Caco-2 (cell line): ENCODE results near the gene TGFB2. TPM values are rescaled to one million over a fixed set of nuclear protein-coding genes. Genes with fewer than 3 reads are reported as not detected.

Experiments used
- BruUV-seq: library from RNA; stranded (reverse); fragments of 400-500 nt; replicated peaks from 2 replicates; lab custom pipeline; 2021; lab: Mats Ljungman, UMichigan
- CTCF ChIA-PET: fragments of 300-600 bp; sonication (Branson Sonifier 250); formaldehyde crosslinking; loops from one replicate; lab custom pipeline; 2022; ENCODE audit warnings: antibody characterized with exemption; lab: Charles Lee
- POLR2A ChIA-PET: fragments of 300-600 bp; sonication (Branson Sonifier 250); formaldehyde crosslinking; loops from one replicate; lab custom pipeline; 2022; ENCODE audit warnings: antibody characterized with exemption; lab: Charles Lee
- DNase-seq, 2 experiments: peaks; one replicate each; pipeline versions ENCODE4 v3.0.0 to v3.0.0-alpha.2; 2020 to 2022
- H3K27me3 ChIP-seq: replicated peaks from 2 replicates; pipeline ENCODE4 v1.6.0; 2011; ENCODE audit warnings: low read length; ENCODE audit not compliant: control insufficient read depth, insufficient read depth
- H3K36me3 ChIP-seq: 2 replicates; pipeline ENCODE4 v1.5.1; 2011; ENCODE audit warnings: low read length; ENCODE audit not compliant: control insufficient read depth, insufficient read depth
- H3K4me1 ChIP-seq: fragments of 250-450 bp; sonication (Bioruptor Pico); 2 replicates; pipeline ENCODE4 v1.5.1; 2020; ENCODE audit warnings: mild to moderate bottlenecking
- H3K4me3 ChIP-seq: 2 replicates; pipeline ENCODE4 v1.5.1; 2011; ENCODE audit warnings: low read depth, mild to moderate bottlenecking, control low read depth, low read length
- H3K9me3 ChIP-seq: fragments of 250-450 bp; sonication (Bioruptor Pico); 2 replicates; pipeline ENCODE4 v1.5.1; 2020; ENCODE audit warnings: mild to moderate bottlenecking, moderate library complexity
- H3K27ac Mint-ChIP-seq: one replicate; pipeline ENCODE4 v1.8.0; 2022; ENCODE audit warnings: mixed read lengths; ENCODE audit not compliant: unreplicated experiment
- H3K27me3 Mint-ChIP-seq: one replicate; pipeline ENCODE4 v1.8.0; 2022; ENCODE audit warnings: mixed read lengths; ENCODE audit not compliant: insufficient read depth, unreplicated experiment
- H3K36me3 Mint-ChIP-seq: one replicate; pipeline ENCODE4 v1.8.0; 2022; ENCODE audit warnings: mild to moderate bottlenecking, mixed read lengths; ENCODE audit not compliant: insufficient read depth, unreplicated experiment
- H3K4me1 Mint-ChIP-seq: one replicate; pipeline ENCODE4 v1.8.0; 2022; ENCODE audit warnings: low read depth, mixed read lengths; ENCODE audit not compliant: unreplicated experiment
- H3K4me3 Mint-ChIP-seq: one replicate; pipeline ENCODE4 v1.8.0; 2022; ENCODE audit warnings: mild to moderate bottlenecking, moderate library complexity, mixed read lengths; ENCODE audit not compliant: unreplicated experiment
- H3K9me3 Mint-ChIP-seq: one replicate; pipeline ENCODE4 v1.8.0; 2022; ENCODE audit warnings: mixed read lengths; ENCODE audit not compliant: unreplicated experiment
- intact Hi-C: fragments of 100-400 bp; cut with micrococcal nuclease; formaldehyde crosslinking; loops from one replicate; pipeline ENCODE4 v1.10.0; 2022; ENCODE audit not compliant: unreplicated experiment
- total RNA-seq: library from RNA; stranded (reverse); gene quantifications from 2 replicates; pipeline ENCODE4 v1.2.3, GENCODE V29; 2022
- TF ChIP-seq, protein P1 (sequence below), 2 experiments: fragments of 200-600 bp in 1 of 2; IDR thresholded peaks; 1 replicate in 1 of 2; 2 replicates in 1 of 2; pipeline versions ENCODE4 v1.5.1 to v1.8.0; 2011 to 2022; ENCODE audit warnings: antibody characterized with exemption in 1 of 2, control low read depth in 1 of 2, inconsistent platforms in 1 of 2, low read depth in 1 of 2, low read length in 1 of 2, mild to moderate bottlenecking in 1 of 2, moderate library complexity in 1 of 2; ENCODE audit not compliant: insufficient read depth in 1 of 2, severe bottlenecking in 1 of 2, unreplicated experiment in 1 of 2

TGFB2 gene
- total RNA-seq, 1 experiment from 2014 or later = 14.2 TPM

GRCh38 chr1:218431476-218431875, 86.3 kb downstream of the TGFB2 start:
- Mint-ChIP-seq H3K27ac (no peak overlapping the region), H3K4me1 (peaks cover 8% of the 10 kb centered on the region), H3K9me3 (no peaks in the 10 kb centered on the region), H3K27me3 (no peaks in the 10 kb centered on the region), H3K36me3 (peaks cover 8% of the 10 kb centered on the region), H3K4me3 (no peak overlapping the region)
- H3K9me3 ChIP-seq = no peaks in the 10 kb centered on the region
- intact Hi-C loops = no loop called here
- H3K4me3 ChIP-seq = no peak overlapping the region
- no peaks in the 10 kb centered on the region for H3K36me3 ChIP-seq
- CTCF ChIA-PET = no interaction called here
- POLR2A ChIA-PET = interaction anchor here (0.5 kb wide), 1 partner anchor 1613 kb away, joined by 7 read pairs; no protein-coding TSS in a partner anchor
- H3K27me3 ChIP-seq = no peaks in the 10 kb centered on the region
- no peak for DNase-seq
- H3K4me1 ChIP-seq = peaks cover 11% of the 10 kb centered on the region; the same call in 1 of the 2 replicates
- no TSS peak for BruUV-seq
- TF ChIP-seq, protein P1, sequence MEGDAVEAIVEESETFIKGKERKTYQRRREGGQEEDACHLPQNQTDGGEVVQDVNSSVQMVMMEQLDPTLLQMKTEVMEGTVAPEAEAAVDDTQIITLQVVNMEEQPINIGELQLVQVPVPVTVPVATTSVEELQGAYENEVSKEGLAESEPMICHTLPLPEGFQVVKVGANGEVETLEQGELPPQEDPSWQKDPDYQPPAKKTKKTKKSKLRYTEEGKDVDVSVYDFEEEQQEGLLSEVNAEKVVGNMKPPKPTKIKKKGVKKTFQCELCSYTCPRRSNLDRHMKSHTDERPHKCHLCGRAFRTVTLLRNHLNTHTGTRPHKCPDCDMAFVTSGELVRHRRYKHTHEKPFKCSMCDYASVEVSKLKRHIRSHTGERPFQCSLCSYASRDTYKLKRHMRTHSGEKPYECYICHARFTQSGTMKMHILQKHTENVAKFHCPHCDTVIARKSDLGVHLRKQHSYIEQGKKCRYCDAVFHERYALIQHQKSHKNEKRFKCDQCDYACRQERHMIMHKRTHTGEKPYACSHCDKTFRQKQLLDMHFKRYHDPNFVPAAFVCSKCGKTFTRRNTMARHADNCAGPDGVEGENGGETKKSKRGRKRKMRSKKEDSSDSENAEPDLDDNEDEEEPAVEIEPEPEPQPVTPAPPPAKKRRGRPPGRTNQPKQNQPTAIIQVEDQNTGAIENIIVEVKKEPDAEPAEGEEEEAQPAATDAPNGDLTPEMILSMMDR (IDR thresholded peaks at IDR 0.05; ENCODE audit: insufficient read depth in 1 of 2, low read depth in 1 of 2, low read length in 1 of 2, severe bottlenecking in 1 of 2, unreplicated experiment in 1 of 2) = no peak

DNA sequence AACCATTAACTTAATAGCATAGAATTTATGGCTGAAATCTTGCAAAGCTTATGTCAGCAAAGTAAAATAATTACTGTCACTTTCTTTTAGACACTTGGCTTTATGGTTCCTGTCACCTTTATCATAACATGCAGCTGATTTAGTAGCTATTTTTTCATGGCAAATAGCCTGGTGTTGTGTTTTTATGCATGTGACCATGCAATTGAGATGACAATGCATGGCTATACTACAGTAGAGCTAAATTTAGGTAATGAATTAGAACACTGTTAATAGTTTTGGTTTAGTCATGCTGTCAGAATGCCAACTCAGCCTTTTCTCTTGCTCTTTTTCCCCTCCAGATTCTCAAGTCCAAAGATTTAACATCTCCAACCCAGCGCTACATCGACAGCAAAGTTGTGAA, 88.6 kb downstream of the TGFB2 start:
- H3K27ac Mint-ChIP-seq = no peak overlapping the region
- no peak overlapping the region for H3K4me3 Mint-ChIP-seq
- intact Hi-C loops = no loop called here
- no peaks in the 10 kb centered on the region for H3K9me3 Mint-ChIP-seq
- peaks cover 8% of the 10 kb centered on the region for H3K4me1 Mint-ChIP-seq
- Histone ChIP-seq H3K4me1 (peaks cover 11% of the 10 kb centered on the region; the same call in 1 of the 2 replicates), H3K36me3 (no peaks in the 10 kb centered on the region), H3K4me3 (no peak overlapping the region), H3K9me3 (no peaks in the 10 kb centered on the region), H3K27me3 (no peaks in the 10 kb centered on the region)
- no peak for DNase-seq
- no peaks in the 10 kb centered on the region for H3K27me3 Mint-ChIP-seq
- ChIA-PET POLR2A (no interaction called here), CTCF (no interaction called here)
- peaks cover 8% of the 10 kb centered on the region for H3K36me3 Mint-ChIP-seq
- TF ChIP-seq, protein P1 (IDR thresholded peaks at IDR 0.05; ENCODE audit: insufficient read depth in 1 of 2, low read depth in 1 of 2, low read length in 1 of 2, severe bottlenecking in 1 of 2, unreplicated experiment in 1 of 2) = no peak
- BruUV-seq = no TSS peak

DNA sequence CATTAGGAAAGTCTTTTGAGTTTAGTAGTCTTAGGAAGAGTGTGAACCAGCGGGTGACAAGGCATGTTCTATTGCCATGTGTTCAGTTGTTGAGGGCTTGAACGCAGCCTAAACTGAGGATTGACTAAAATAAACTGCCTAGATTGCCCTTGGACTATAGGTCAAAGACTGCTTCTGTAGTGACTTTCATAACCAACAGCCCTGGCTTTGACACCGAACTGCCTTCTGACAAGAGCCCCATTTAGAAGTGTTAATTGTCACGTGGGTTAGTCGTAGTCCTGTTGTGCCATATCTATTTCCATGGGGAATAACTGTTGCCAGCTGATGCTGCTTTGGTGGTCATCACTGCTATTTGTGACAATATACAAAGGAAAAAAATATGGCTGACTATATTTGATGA, 90.4 kb downstream of the TGFB2 start:
- no peak for DNase-seq
- intact Hi-C loops = no loop called here
- peaks cover 11% of the 10 kb centered on the region; the same call in 1 of the 2 replicates for H3K4me1 ChIP-seq
- ChIA-PET CTCF (no interaction called here), POLR2A (no interaction called here)
- peaks cover 8% of the 10 kb centered on the region for H3K36me3 Mint-ChIP-seq
- H3K4me3 Mint-ChIP-seq = no peak overlapping the region
- no peaks in the 10 kb centered on the region for H3K27me3 ChIP-seq
- H3K9me3 Mint-ChIP-seq = no peaks in the 10 kb centered on the region
- peaks cover 8% of the 10 kb centered on the region for H3K4me1 Mint-ChIP-seq
- no peaks in the 10 kb centered on the region for H3K27me3 Mint-ChIP-seq
- BruUV-seq = no TSS peak
- no peaks in the 10 kb centered on the region for H3K36me3 ChIP-seq
- TF ChIP-seq, protein P1 (IDR thresholded peaks at IDR 0.05; ENCODE audit: insufficient read depth in 1 of 2, low read depth in 1 of 2, low read length in 1 of 2, severe bottlenecking in 1 of 2, unreplicated experiment in 1 of 2) = no peak
- no peak overlapping the region for H3K4me3 ChIP-seq
- H3K9me3 ChIP-seq = no peaks in the 10 kb centered on the region
- no peak overlapping the region for H3K27ac Mint-ChIP-seq
